ENCODE measurements around the gene CDH23.

- TF ChIP-seq GATA3 (IDR thresholded peaks at IDR 0.05; ENCODE audit: low read depth, low read length) = no peak
- no peak for TF ChIP-seq GATA2 (IDR thresholded peaks at IDR 0.05; ENCODE audit: low read depth, low read length)
Observed at GRCh38 chr10:71618598-71618997, 221.9 kb downstream of the CDH23 start.

Data from SH-SY5Y (cell line).